ENCODE measurements around the gene LRRC72. TPM values are rescaled to one million over a fixed set of nuclear protein-coding genes. Genes with fewer than 3 reads are reported as not detected.

The LRRC72 gene
- total RNA-seq, 1 experiment from 2014 or later, result not detected

- DNase-seq (ENCODE audit: low spot score), result no peak
Observed at GRCh38 chr7:16626388-16626787, 99.8 kb downstream of the LRRC72 start.

GRCh38 chr7:16627236-16627635, 100.6 kb downstream of the LRRC72 start:
- no peak for DNase-seq (ENCODE audit: low spot score)

GRCh38 chr7:16630654-16631053, 104.0 kb downstream of the LRRC72 start:
- DNase-seq (ENCODE audit: low spot score), result no peak

Other genes starting within 250 kb of the LRRC72 start
- 0.12 TPM in 1 of 2 replicates, not detected in the other for gene CRPPA, start 105.3 kb upstream of the LRRC72 start, total RNA-seq (2014; rRNA removed; shearing (Covaris generic))
- 5.7 and 6.9 TPM in 2 replicates for gene SOSTDC1, start 61.1 kb upstream of the LRRC72 start, total RNA-seq (2014; rRNA removed; shearing (Covaris generic))
- gene ANKMY2, start 118.9 kb downstream of the LRRC72 start, total RNA-seq (2014; rRNA removed; shearing (Covaris generic)), result 46.8 and 56.6 TPM in 2 replicates
- 265 and 341 TPM in 2 replicates for gene BZW2, start 119.4 kb downstream of the LRRC72 start, total RNA-seq (2014; rRNA removed; shearing (Covaris generic))
- 55.0 and 80.5 TPM in 2 replicates for gene TSPAN13, start 226.9 kb downstream of the LRRC72 start, total RNA-seq (2014; rRNA removed; shearing (Covaris generic))